Measurements from ENCODE around the gene ZDBF2.
A peak's percentile ranks its signal among the peaks of the same experiment; 100 is the strongest.
"Not testable (repeated sequence)": the region's sequence is repeated elsewhere in the genome, so short reads cannot be mapped to it uniquely, and the experiment has no call there.

ZDBF2 gene

GRCh38 chr2:206341396-206341795, 66.9 kb downstream of the ZDBF2 start:
- no peak for DNase-seq
- Mint-ChIP-seq H3K4me3 (no peak overlapping the region), H3K27me3 (no peaks in the 10 kb centered on the region), H3K9me3 (no peaks in the 10 kb centered on the region), H3K4me1 (no peaks in the 10 kb centered on the region), H3K27ac (no peak overlapping the region)
- ATAC-seq, result no peak

GRCh38 chr2:206343144-206343543, 68.7 kb downstream of the ZDBF2 start:
- no peak overlapping the region for H3K4me3 Mint-ChIP-seq
- peaks cover 0 to 1% of the 10 kb centered on the region in 2 donors for H3K9me3 Mint-ChIP-seq
- H3K27ac Mint-ChIP-seq, result no peak overlapping the region
- H3K27me3 Mint-ChIP-seq, result peaks cover 3% of the 10 kb centered on the region
- DNase-seq (no peak), ATAC-seq (no peak)
- no peaks in the 10 kb centered on the region for H3K4me1 Mint-ChIP-seq

GRCh38 chr2:206343816-206344215, 69.4 kb downstream of the ZDBF2 start:
- Mint-ChIP-seq H3K4me3 (no peak overlapping the region), H3K9me3 (peaks cover 0 to 4% of the 10 kb centered on the region in 2 donors)

GRCh38 chr2:206345606-206346005, 71.1 kb downstream of the ZDBF2 start:
- ATAC-seq (no peak), DNase-seq (no peak)
- Mint-ChIP-seq H3K27me3 (peaks cover 8% of the 10 kb centered on the region), H3K4me1 (no peaks in the 10 kb centered on the region), H3K4me3 (no peak overlapping the region), H3K9me3 (peaks cover 4 to 13% of the 10 kb centered on the region in 2 donors), H3K27ac (no peak overlapping the region)

More at GRCh38 chr2:206343816-206344215, 69.4 kb downstream of the ZDBF2 start:
- ATAC-seq (no peak), DNase-seq (no peak)
- Mint-ChIP-seq H3K4me1 (no peaks in the 10 kb centered on the region), H3K27ac (no peak overlapping the region), H3K27me3 (peaks cover 8% of the 10 kb centered on the region)

GRCh38 chr2:206349375-206349774, 74.9 kb downstream of the ZDBF2 start:
- Mint-ChIP-seq H3K27me3 (peaks cover 8% of the 10 kb centered on the region), H3K4me3 (no peak overlapping the region), H3K9me3 (peaks cover 4 to 14% of the 10 kb centered on the region in 2 donors), H3K27ac (no peak overlapping the region), H3K4me1 (no peaks in the 10 kb centered on the region)
- no peak for DNase-seq
- ATAC-seq, result no peak

- ATAC-seq (no peak), DNase-seq (no peak)
- Mint-ChIP-seq H3K4me3 (no peak overlapping the region), H3K27ac (peak overlapping the region in 1 of 2 donors; percentile 42), H3K27me3 (peaks cover 8% of the 10 kb centered on the region), H3K9me3 (peaks cover 4 to 14% of the 10 kb centered on the region in 2 donors), H3K4me1 (no peaks in the 10 kb centered on the region)
These were observed 78.1 kb downstream of the ZDBF2 start for GRCh38 chr2:206352571-206352970.

GRCh38 chr2:206353685-206354084, 79.2 kb downstream of the ZDBF2 start:
- ATAC-seq (no peak), DNase-seq (no peak)
- no peak overlapping the region for H3K4me3 Mint-ChIP-seq
- no peak overlapping the region for H3K27ac Mint-ChIP-seq
- H3K9me3 Mint-ChIP-seq, result peaks cover 6 to 21% of the 10 kb centered on the region in 2 donors
- peaks cover 2% of the 10 kb centered on the region for H3K27me3 Mint-ChIP-seq
- no peaks in the 10 kb centered on the region for H3K4me1 Mint-ChIP-seq

GRCh38 chr2:206354129-206354528, 79.7 kb downstream of the ZDBF2 start:
- no peak overlapping the region for H3K4me3 Mint-ChIP-seq
- peaks cover 9 to 25% of the 10 kb centered on the region in 2 donors for H3K9me3 Mint-ChIP-seq
- H3K27ac Mint-ChIP-seq, result no peak overlapping the region
- peaks cover 7% of the 10 kb centered on the region for H3K27me3 Mint-ChIP-seq
- ATAC-seq (no peak), DNase-seq (no peak)
- no peaks in the 10 kb centered on the region for H3K4me1 Mint-ChIP-seq

- not testable (repeated sequence) for H3K4me1 Mint-ChIP-seq, DNase-seq, ATAC-seq, H3K4me3 Mint-ChIP-seq, H3K27ac Mint-ChIP-seq
- Mint-ChIP-seq H3K9me3 (peaks cover 9 to 11% of the 10 kb centered on the region in 2 donors), H3K27me3 (peaks cover 10% of the 10 kb centered on the region)
These were observed 82.4 kb downstream of the ZDBF2 start for GRCh38 chr2:206356840-206357239.

- H3K4me3 Mint-ChIP-seq, H3K4me1 Mint-ChIP-seq, ATAC-seq, DNase-seq, H3K27ac Mint-ChIP-seq: not testable (repeated sequence)
- peaks cover 10% of the 10 kb centered on the region for H3K27me3 Mint-ChIP-seq
- H3K9me3 Mint-ChIP-seq, result peaks cover 9 to 11% of the 10 kb centered on the region in 2 donors
These were observed 86.4 kb downstream of the ZDBF2 start for GRCh38 chr2:206360840-206361239.

- DNase-seq, result no peak
- Mint-ChIP-seq H3K9me3 (peaks cover 9 to 11% of the 10 kb centered on the region in 2 donors), H3K27me3 (peaks cover 14% of the 10 kb centered on the region), H3K4me1 (no peaks in the 10 kb centered on the region), H3K27ac (no peak overlapping the region), H3K4me3 (no peak overlapping the region)
- peak; percentile 83 for ATAC-seq
These were observed 87.1 kb downstream of the ZDBF2 start for GRCh38 chr2:206361407-206362045.

All from stimulated activated naive CD8-positive, alpha-beta T cell treated with anti-CD3 and anti-CD28 coated beads, Interleukin-15, amount 100 ng/mL, for 72 hours (primary cell).